HuH-7 (cell line): Measurements from ENCODE around the gene APLP2.

ENCODE experiments used
- DNase-seq: peaks from one replicate; pipeline ENCODE4 v3.0.0; 2011; ENCODE audit warnings: low spot score

The APLP2 gene

GRCh38 chr11:130055617-130056016 lies 14.1 kb upstream of the APLP2 start:
- no peak for DNase-seq

- no peak for DNase-seq
Observed at GRCh38 chr11:130061017-130061416, 8.7 kb upstream of the APLP2 start.

GRCh38 chr11:130062026-130062425 lies 7.7 kb upstream of the APLP2 start:
- no peak for DNase-seq

GRCh38 chr11:130063451-130063850 lies 6.2 kb upstream of the APLP2 start:
- no peak for DNase-seq

- DNase-seq: no peak
Observed at GRCh38 chr11:130064596-130064995, 5.1 kb upstream of the APLP2 start.

- no peak for DNase-seq
Observed at GRCh38 chr11:130066338-130066737, 3.4 kb upstream of the APLP2 start.

- DNase-seq: peak; percentile 34
Observed at GRCh38 chr11:130068546-130068985, 1.1 kb upstream of the APLP2 start.

- DNase-seq: no peak
Observed at GRCh38 chr11:130068986-130069658, 572 bp upstream of the APLP2 start.

GRCh38 chr11:130070109-130070845 lies 583 bp downstream of the APLP2 start:
- DNase-seq: peak; percentile 37

GRCh38 chr11:130070846-130071200 lies 1.1 kb downstream of the APLP2 start:
- DNase-seq: no peak

- peak; percentile 34 for DNase-seq
Observed at GRCh38 chr11:130071211-130071712, 1.6 kb downstream of the APLP2 start.

GRCh38 chr11:130074736-130075135 lies 5.0 kb downstream of the APLP2 start:
- DNase-seq: no peak

GRCh38 chr11:130076778-130077481 lies 7.2 kb downstream of the APLP2 start:
- no peak for DNase-seq

- DNase-seq: no peak
Observed at GRCh38 chr11:130077671-130078070, 8.0 kb downstream of the APLP2 start.

- DNase-seq: no peak
Observed at GRCh38 chr11:130078080-130078479, 8.4 kb downstream of the APLP2 start.

- no peak for DNase-seq
Observed at GRCh38 chr11:130085671-130086290, 16.1 kb downstream of the APLP2 start.

GRCh38 chr11:130086669-130087068 lies 17.0 kb downstream of the APLP2 start:
- DNase-seq: no peak

- DNase-seq: no peak
Observed at GRCh38 chr11:130087294-130087926, 17.7 kb downstream of the APLP2 start.

- no peak for DNase-seq
Observed at GRCh38 chr11:130088217-130088616, 18.5 kb downstream of the APLP2 start.

GRCh38 chr11:130088919-130089673 lies 19.4 kb downstream of the APLP2 start:
- DNase-seq: no peak

GRCh38 chr11:130089674-130090073 lies 20.0 kb downstream of the APLP2 start:
- DNase-seq: no peak
